Gastrocnemius medialis (tissue), 4 donors: Measurements from ENCODE around the gene GPR141. TPM values are rescaled to one million over a fixed set of nuclear protein-coding genes. Genes with fewer than 3 reads are reported as not detected.

Experiments
- ATAC-seq, 2 donors: fragments of 150-250 bp; one replicate each; pipeline ENCODE4 v1.9.1; 2016
- DNase-seq, 2 donors: peaks; one replicate each; pipeline ENCODE4 v3.0.0-alpha.2; 2019
- H3K27ac ChIP-seq, 4 donors: fragments of 200-600 bp; sonication (generic); 1 replicate in 1 of 4; 2 replicates in 3 of 4; pipeline ENCODE4 v1.5.1; 2016 to 2018; ENCODE audit warnings: mild to moderate bottlenecking in 2 of 4, moderate library complexity in 1 of 4
- H3K27me3 ChIP-seq, 3 donors: fragments of 200-600 bp; sonication (generic) in 2 of 3; 1 replicate in 1 of 3; 2 replicates in 2 of 3; pipeline versions ENCODE4 v1.5.1 to v1.6.0; 2016 to 2019; ENCODE audit warnings: mild to moderate bottlenecking in 1 of 3, moderate library complexity in 1 of 3
- H3K36me3 ChIP-seq, 2 donors: fragments of 200-600 bp; sonication (generic) in 1 of 2; one replicate each; pipeline ENCODE4 v1.5.1; 2017 to 2018
- H3K4me1 ChIP-seq, 2 donors: fragments of 200-600 bp; sonication (generic) in 1 of 2; one replicate each; pipeline ENCODE4 v1.5.1; 2016 to 2017; ENCODE audit warnings: mild to moderate bottlenecking in 2 of 2
- H3K4me3 ChIP-seq, 4 donors: fragments of 200-600 bp; sonication (generic) in 3 of 4; 1 replicate in 1 of 4; 2 replicates in 3 of 4; pipeline ENCODE4 v1.5.1; 2016 to 2019; ENCODE audit warnings: mild to moderate bottlenecking in 2 of 4
- H3K9me3 ChIP-seq, 3 donors: fragments of 200-600 bp; sonication (generic) in 2 of 3; 1 replicate in 1 of 3; 2 replicates in 2 of 3; pipeline ENCODE4 v1.5.1; 2016 to 2019
- CTCF ChIP-seq, 5 experiments: fragments of 450-650 bp in 3 of 5; fragments of 200-600 bp in 2 of 5; sonication (generic) in 2 of 5; IDR thresholded peaks in 4 of 5; conservative IDR thresholded peaks in 1 of 5; 1 replicate in 4 of 5; 2 replicates in 1 of 5; pipeline ENCODE4 v1.5.1; 2016 to 2019; ENCODE audit warnings: antibody characterized with exemption in 5 of 5, mild to moderate bottlenecking in 3 of 5, moderate library complexity in 3 of 5
- POLR2A ChIP-seq, 2 donors: fragments of 450-650 bp; IDR thresholded peaks; one replicate each; pipeline ENCODE4 v1.6.1; 2017; ENCODE audit warnings: antibody characterized with exemption in 2 of 2, mild to moderate bottlenecking in 2 of 2, moderate library complexity in 2 of 2
- in situ Hi-C, 4 donors: fragments of 200-750 bp; cut with MboI; loops; one replicate each; pipeline versions ENCODE4 v1.15.0 to v1.8.0; 2017; ENCODE audit warnings: low sequenced_read_pairs in 4 of 4
- intact Hi-C: fragments of 100-400 bp; cut with DNase I; formaldehyde crosslinking; loops from one replicate; pipeline ENCODE4 v1.15.1; 2023; ENCODE audit warnings: low total_unique reads
- total RNA-seq, 4 donors: library from RNA; depleted of rRNA; stranded (reverse); fragments of >200 nt; gene quantifications; one replicate each; pipeline versions ENCODE4 v1.1.0 to v1.2.3, GENCODE V29; 2016

GPR141 gene
- total RNA-seq, 4 donors from 2014 or later = not detected

- Histone ChIP-seq H3K36me3 (no peaks in the 10 kb centered on the region), H3K4me3 (no peak overlapping the region), H3K27me3 (no peaks in the 10 kb centered on the region), H3K9me3 (no peaks in the 10 kb centered on the region), H3K27ac (no peak overlapping the region), H3K4me1 (no peaks in the 10 kb centered on the region)
- intact Hi-C loops (no loop called here), in situ Hi-C loops (no loop called here)
- no peak for TF ChIP-seq POLR2A (IDR thresholded peaks at IDR 0.05)
- no peak for TF ChIP-seq CTCF (IDR thresholded peaks at IDR 0.05 in 4 of 5, conservative IDR thresholded peaks at IDR 0.05 in 1 of 5)
- no peak for DNase-seq
- ATAC-seq = no peak
Observed at GRCh38 chr7:37770838-37771237, 87.3 kb downstream of the GPR141 start.

GRCh38 chr7:37771342-37771741 lies 87.8 kb downstream of the GPR141 start:
- Histone ChIP-seq H3K27ac (no peak overlapping the region), H3K36me3 (no peaks in the 10 kb centered on the region), H3K4me3 (no peak overlapping the region), H3K4me1 (no peaks in the 10 kb centered on the region), H3K27me3 (no peaks in the 10 kb centered on the region), H3K9me3 (no peaks in the 10 kb centered on the region)
- ATAC-seq = no peak
- in situ Hi-C loops = no loop called here
- TF ChIP-seq POLR2A (IDR thresholded peaks at IDR 0.05) (no peak), CTCF (IDR thresholded peaks at IDR 0.05 in 4 of 5, conservative IDR thresholded peaks at IDR 0.05 in 1 of 5) (no peak)
- DNase-seq = no peak
- intact Hi-C loops = no loop called here

GRCh38 chr7:37771801-37772200 lies 88.2 kb downstream of the GPR141 start:
- Histone ChIP-seq H3K9me3 (no peaks in the 10 kb centered on the region), H3K36me3 (no peaks in the 10 kb centered on the region), H3K4me1 (no peaks in the 10 kb centered on the region), H3K4me3 (no peak overlapping the region), H3K27me3 (no peaks in the 10 kb centered on the region), H3K27ac (no peak overlapping the region)
- in situ Hi-C loops = no loop called here
- intact Hi-C loops = no loop called here
- ATAC-seq (no peak), DNase-seq (no peak)
- TF ChIP-seq CTCF (IDR thresholded peaks at IDR 0.05 in 4 of 5, conservative IDR thresholded peaks at IDR 0.05 in 1 of 5) = no peak
- no peak for TF ChIP-seq POLR2A (IDR thresholded peaks at IDR 0.05)

- in situ Hi-C loops (no loop called here), intact Hi-C loops (no loop called here)
- Histone ChIP-seq H3K4me3 (no peak overlapping the region), H3K9me3 (no peaks in the 10 kb centered on the region), H3K27ac (no peak overlapping the region), H3K36me3 (no peaks in the 10 kb centered on the region), H3K27me3 (no peaks in the 10 kb centered on the region), H3K4me1 (no peaks in the 10 kb centered on the region)
- no peak for DNase-seq
- TF ChIP-seq POLR2A (IDR thresholded peaks at IDR 0.05) (no peak), CTCF (IDR thresholded peaks at IDR 0.05 in 4 of 5, conservative IDR thresholded peaks at IDR 0.05 in 1 of 5) (no peak)
- no peak for ATAC-seq
Observed at GRCh38 chr7:37775921-37776320, 92.4 kb downstream of the GPR141 start.

- ATAC-seq (no peak), DNase-seq (no peak)
- Histone ChIP-seq H3K9me3 (no peaks in the 10 kb centered on the region), H3K4me1 (no peaks in the 10 kb centered on the region), H3K36me3 (no peaks in the 10 kb centered on the region), H3K4me3 (no peak overlapping the region), H3K27ac (no peak overlapping the region), H3K27me3 (no peaks in the 10 kb centered on the region)
- no peak for TF ChIP-seq CTCF (IDR thresholded peaks at IDR 0.05 in 4 of 5, conservative IDR thresholded peaks at IDR 0.05 in 1 of 5)
- no peak for TF ChIP-seq POLR2A (IDR thresholded peaks at IDR 0.05)
- intact Hi-C loops = no loop called here
- in situ Hi-C loops = no loop called here
Observed at GRCh38 chr7:37781156-37781555, 97.6 kb downstream of the GPR141 start.
